Activated B cell treated with CpG ODN at 0.5 μM for 24 hours (primary cell): Measurements from ENCODE around the gene LGALS9. TPM values are rescaled to one million over a fixed set of nuclear protein-coding genes. Genes with fewer than 3 reads are reported as not detected.

Source experiments
- ATAC-seq: fragments of 200-7000 bp; cut with Tn5 transposase; one replicate; pipeline ENCODE4 v1.10.0; 2021; ENCODE audit warnings: low read depth, mild to moderate bottlenecking, moderate library complexity
- CTCF ChIA-PET: fragments of 350-600 bp; sonication (Branson Sonifier 250); formaldehyde crosslinking; loops from one replicate; lab custom pipeline; 2021; ENCODE audit warnings: antibody characterized with exemption; lab: Charles Lee
- POLR2A ChIA-PET: fragments of 350-600 bp; sonication (Branson Sonifier 250); formaldehyde crosslinking; loops from one replicate; lab custom pipeline; 2021; ENCODE audit warnings: antibody characterized with exemption; lab: Charles Lee
- DNase-seq: peaks from one replicate; pipeline ENCODE4 v3.0.0; 2022
- H3K27ac Mint-ChIP-seq: one replicate; pipeline ENCODE4 v1.8.0; 2020; ENCODE audit warnings: mixed read lengths
- H3K27me3 Mint-ChIP-seq: one replicate; pipeline ENCODE4 v1.8.0; 2021; ENCODE audit warnings: mixed read lengths
- H3K36me3 Mint-ChIP-seq: one replicate; pipeline ENCODE4 v1.8.0; 2021; ENCODE audit warnings: low read depth, mixed read lengths
- H3K4me1 Mint-ChIP-seq: one replicate; pipeline ENCODE4 v1.8.0; 2021; ENCODE audit warnings: mixed read lengths
- H3K4me3 Mint-ChIP-seq: one replicate; pipeline ENCODE4 v1.8.0; 2020; ENCODE audit warnings: mild to moderate bottlenecking, mixed read lengths
- H3K9me3 Mint-ChIP-seq: one replicate; pipeline ENCODE4 v1.8.0; 2020; ENCODE audit warnings: mixed read lengths
- CTCF ChIP-seq: fragments of 200-600 bp; IDR thresholded peaks from one replicate; pipeline ENCODE4 v1.8.0; 2022; ENCODE audit warnings: antibody characterized with exemption, mild to moderate bottlenecking
- intact Hi-C: fragments of 100-400 bp; cut with micrococcal nuclease; formaldehyde crosslinking; loops from one replicate; pipeline ENCODE4 v1.15.1; 2024
- total RNA-seq: library from RNA; stranded (reverse); gene quantifications from 2 replicates; pipeline ENCODE4 v1.2.3, GENCODE V29; 2022

Gene LGALS9
- total RNA-seq, 1 donor from 2014 or later, result 79.9 TPM

GRCh38 chr17:27593857-27594255, 37.1 kb upstream of the LGALS9 start:
- no peak overlapping the region for H3K4me3 Mint-ChIP-seq
- POLR2A ChIA-PET, result interaction anchor here (0.8 kb wide), 1 partner anchor 138 kb away, joined by 4 read pairs; no protein-coding TSS in a partner anchor
- no peaks in the 10 kb centered on the region for H3K27me3 Mint-ChIP-seq
- DNase-seq, result no peak
- intact Hi-C loops, result no loop called here
- H3K27ac Mint-ChIP-seq, result no peak overlapping the region
- H3K9me3 Mint-ChIP-seq, result no peaks in the 10 kb centered on the region
- CTCF ChIA-PET, result no interaction called here
- no peak for ATAC-seq
- no peak for TF ChIP-seq CTCF
- H3K36me3 Mint-ChIP-seq, result peaks cover 59% of the 10 kb centered on the region
- no peaks in the 10 kb centered on the region for H3K4me1 Mint-ChIP-seq

- no peaks in the 10 kb centered on the region for H3K27me3 Mint-ChIP-seq
- H3K27ac Mint-ChIP-seq, result no peak overlapping the region
- intact Hi-C loops, result no loop called here
- no peak for DNase-seq
- no peak for TF ChIP-seq CTCF
- peaks cover 46% of the 10 kb centered on the region for H3K36me3 Mint-ChIP-seq
- H3K9me3 Mint-ChIP-seq, result no peaks in the 10 kb centered on the region
- H3K4me1 Mint-ChIP-seq, result peaks cover 2% of the 10 kb centered on the region
- POLR2A ChIA-PET, result no interaction called here
- CTCF ChIA-PET, result interaction anchor here (1.3 to 1.5 kb wide), 2 partner anchors 215 to 358 kb away, joined by 4 read pairs; no protein-coding TSS in a partner anchor
- ATAC-seq, result no peak
- H3K4me3 Mint-ChIP-seq, result no peak overlapping the region
Measured at GRCh38 chr17:27595208-27595607, 35.8 kb upstream of the LGALS9 start.

- Mint-ChIP-seq H3K27me3 (no peaks in the 10 kb centered on the region), H3K9me3 (no peaks in the 10 kb centered on the region), H3K36me3 (peaks cover 46% of the 10 kb centered on the region), H3K27ac (no peak overlapping the region), H3K4me3 (no peak overlapping the region), H3K4me1 (peaks cover 2% of the 10 kb centered on the region)
- CTCF ChIA-PET, result interaction anchor here (1.3 to 1.5 kb wide), 2 partner anchors 215 to 359 kb away, joined by 4 read pairs; no protein-coding TSS in a partner anchor
- intact Hi-C loops, result no loop called here
- POLR2A ChIA-PET, result no interaction called here
- DNase-seq, result no peak
- no peak for TF ChIP-seq CTCF
- no peak for ATAC-seq
Measured at GRCh38 chr17:27596096-27596495, 34.9 kb upstream of the LGALS9 start.

- Mint-ChIP-seq H3K9me3 (no peaks in the 10 kb centered on the region), H3K4me3 (no peak overlapping the region), H3K4me1 (peaks cover 2% of the 10 kb centered on the region), H3K27ac (no peak overlapping the region), H3K36me3 (peaks cover 52% of the 10 kb centered on the region), H3K27me3 (no peaks in the 10 kb centered on the region)
- CTCF ChIA-PET, result interaction anchor here (1.5 to 7.8 kb wide), 4 partner anchors 140 to 360 kb away, joined by 3 to 90 read pairs (median 4); partner anchors contain the start of gene KSR1
- POLR2A ChIA-PET, result no interaction called here
- ATAC-seq, result no peak
- intact Hi-C loops, result no loop called here
- TF ChIP-seq CTCF, result no peak
- DNase-seq, result no peak
Measured at GRCh38 chr17:27596566-27597187, 34.3 kb upstream of the LGALS9 start.

GRCh38 chr17:27597188-27597580, 33.8 kb upstream of the LGALS9 start:
- no peaks in the 10 kb centered on the region for H3K27me3 Mint-ChIP-seq
- ChIA-PET CTCF (interaction anchor here (1.1 to 7.8 kb wide), 5 partner anchors 141 to 360 kb away, joined by 3 to 131 read pairs (median 4); partner anchors contain the start of gene KSR1), POLR2A (no interaction called here)
- H3K27ac Mint-ChIP-seq, result no peak overlapping the region
- intact Hi-C loops, result no loop called here
- H3K36me3 Mint-ChIP-seq, result peaks cover 52% of the 10 kb centered on the region
- H3K4me3 Mint-ChIP-seq, result no peak overlapping the region
- ATAC-seq (no peak), DNase-seq (no peak)
- TF ChIP-seq CTCF, result no peak
- no peaks in the 10 kb centered on the region for H3K9me3 Mint-ChIP-seq
- H3K4me1 Mint-ChIP-seq, result peaks cover 2% of the 10 kb centered on the region
